PC-3 (cell line): ENCODE results near the gene BCL11A.

Experiments
- EZH2 ChIP-seq: fragments of 300-600 bp; sonication (generic); IDR thresholded peaks from one replicate; pipeline ENCODE4 v1.6.1; 2017; ENCODE audit warnings: antibody characterized with exemption, mild to moderate bottlenecking, low read length; ENCODE audit not compliant: unreplicated experiment
- TF ChIP-seq, protein P1 (sequence below): fragments of 300-600 bp; sonication (generic); conservative IDR thresholded peaks from 2 replicates; pipeline ENCODE4 v1.5.1; 2017; ENCODE audit warnings: antibody characterized with exemption, low read depth, mild to moderate bottlenecking, low read length

DNA sequence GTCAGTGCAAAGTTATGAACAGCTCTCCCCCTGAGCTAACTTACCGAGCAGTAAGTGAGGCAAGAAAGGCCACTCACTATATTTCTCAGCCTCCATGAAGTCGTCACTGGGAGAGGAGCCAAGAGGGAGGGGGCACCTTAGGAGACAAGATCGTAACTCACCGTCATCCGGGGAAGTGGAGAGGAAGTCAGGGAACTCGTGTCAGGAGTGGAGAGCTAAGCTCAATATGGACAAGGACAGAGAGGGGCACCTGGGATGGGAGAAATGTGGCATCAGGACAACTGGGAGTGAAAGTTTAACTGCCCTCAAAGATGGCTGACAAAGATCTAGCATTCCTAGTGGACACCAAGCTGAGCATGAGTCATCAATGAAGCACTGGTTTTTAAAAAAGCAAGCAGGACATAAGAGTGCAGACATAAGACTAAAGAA is 37.1 kb downstream of the BCL11A start:
- no peak for TF ChIP-seq EZH2
- TF ChIP-seq, protein P1, sequence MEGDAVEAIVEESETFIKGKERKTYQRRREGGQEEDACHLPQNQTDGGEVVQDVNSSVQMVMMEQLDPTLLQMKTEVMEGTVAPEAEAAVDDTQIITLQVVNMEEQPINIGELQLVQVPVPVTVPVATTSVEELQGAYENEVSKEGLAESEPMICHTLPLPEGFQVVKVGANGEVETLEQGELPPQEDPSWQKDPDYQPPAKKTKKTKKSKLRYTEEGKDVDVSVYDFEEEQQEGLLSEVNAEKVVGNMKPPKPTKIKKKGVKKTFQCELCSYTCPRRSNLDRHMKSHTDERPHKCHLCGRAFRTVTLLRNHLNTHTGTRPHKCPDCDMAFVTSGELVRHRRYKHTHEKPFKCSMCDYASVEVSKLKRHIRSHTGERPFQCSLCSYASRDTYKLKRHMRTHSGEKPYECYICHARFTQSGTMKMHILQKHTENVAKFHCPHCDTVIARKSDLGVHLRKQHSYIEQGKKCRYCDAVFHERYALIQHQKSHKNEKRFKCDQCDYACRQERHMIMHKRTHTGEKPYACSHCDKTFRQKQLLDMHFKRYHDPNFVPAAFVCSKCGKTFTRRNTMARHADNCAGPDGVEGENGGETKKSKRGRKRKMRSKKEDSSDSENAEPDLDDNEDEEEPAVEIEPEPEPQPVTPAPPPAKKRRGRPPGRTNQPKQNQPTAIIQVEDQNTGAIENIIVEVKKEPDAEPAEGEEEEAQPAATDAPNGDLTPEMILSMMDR, result no peak
